Kidney epithelial cell (primary cell): ENCODE results near the gene ENHO. TPM values are rescaled to one million over a fixed set of nuclear protein-coding genes. Genes with fewer than 3 reads are reported as not detected.

ENCODE experiments used
- DNase-seq: peaks from one replicate; pipeline ENCODE4 v3.0.0-alpha.2; 2010; ENCODE audit warnings: low read depth
- H3K27me3 ChIP-seq: 2 replicates; pipeline ENCODE4 v1.6.0; 2011; ENCODE audit warnings: low read length; ENCODE audit not compliant: control insufficient read depth, insufficient read depth
- H3K36me3 ChIP-seq: 2 replicates; pipeline ENCODE4 v1.5.1; 2011; ENCODE audit warnings: low read length; ENCODE audit not compliant: control insufficient read depth, insufficient read depth
- H3K4me3 ChIP-seq: 2 replicates; pipeline ENCODE4 v1.5.1; 2011; ENCODE audit warnings: low read depth, mild to moderate bottlenecking, control low read depth, low read length
- total RNA-seq: library from RNA; depleted of rRNA; stranded (reverse); fragments of >200 nt; gene quantifications from 2 replicates; pipeline ENCODE4 v1.2.3, GENCODE V29; 2015
- TF ChIP-seq, protein P1 (sequence below): IDR thresholded peaks from 2 replicates; pipeline ENCODE4 v1.5.1; 2011; ENCODE audit warnings: mild to moderate bottlenecking, moderate library complexity, low read length, control low read depth, inconsistent platforms; ENCODE audit not compliant: insufficient read depth, poor library complexity, severe bottlenecking

The ENHO gene
- total RNA-seq, 1 donor from 2014 or later: 1.5 TPM

DNA sequence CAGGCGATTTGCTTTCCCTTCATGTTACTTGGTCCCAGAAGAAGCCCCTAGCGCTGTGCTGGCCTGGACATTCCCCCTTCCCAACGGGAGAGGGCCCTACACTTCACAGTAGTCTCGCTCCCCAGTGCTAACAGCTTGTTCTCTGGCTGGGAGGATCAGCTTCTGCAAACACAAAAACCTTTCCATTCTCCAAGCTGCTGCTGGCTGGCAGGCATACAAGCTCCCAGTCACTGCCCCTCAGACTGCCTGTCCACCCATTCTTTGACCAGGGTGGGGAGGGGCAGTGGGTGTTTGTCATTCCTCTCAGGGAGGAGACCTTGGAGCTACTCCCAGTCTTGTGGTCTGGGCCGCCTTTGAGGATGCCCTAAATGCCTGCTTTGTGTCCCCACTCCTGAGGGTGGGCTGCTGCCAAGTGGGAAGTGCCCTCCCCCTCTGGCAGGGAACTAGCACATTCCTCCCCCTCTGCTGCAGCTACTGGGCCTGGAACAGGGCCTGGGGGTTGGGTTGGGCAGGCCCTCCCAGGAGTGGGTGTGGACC, 20.8 kb downstream of the ENHO start:
- DNase-seq: no peak
- Histone ChIP-seq H3K36me3 (no peaks in the 10 kb centered on the region), H3K27me3 (peaks cover 27% of the 10 kb centered on the region), H3K4me3 (no peak overlapping the region)
- TF ChIP-seq, protein P1, sequence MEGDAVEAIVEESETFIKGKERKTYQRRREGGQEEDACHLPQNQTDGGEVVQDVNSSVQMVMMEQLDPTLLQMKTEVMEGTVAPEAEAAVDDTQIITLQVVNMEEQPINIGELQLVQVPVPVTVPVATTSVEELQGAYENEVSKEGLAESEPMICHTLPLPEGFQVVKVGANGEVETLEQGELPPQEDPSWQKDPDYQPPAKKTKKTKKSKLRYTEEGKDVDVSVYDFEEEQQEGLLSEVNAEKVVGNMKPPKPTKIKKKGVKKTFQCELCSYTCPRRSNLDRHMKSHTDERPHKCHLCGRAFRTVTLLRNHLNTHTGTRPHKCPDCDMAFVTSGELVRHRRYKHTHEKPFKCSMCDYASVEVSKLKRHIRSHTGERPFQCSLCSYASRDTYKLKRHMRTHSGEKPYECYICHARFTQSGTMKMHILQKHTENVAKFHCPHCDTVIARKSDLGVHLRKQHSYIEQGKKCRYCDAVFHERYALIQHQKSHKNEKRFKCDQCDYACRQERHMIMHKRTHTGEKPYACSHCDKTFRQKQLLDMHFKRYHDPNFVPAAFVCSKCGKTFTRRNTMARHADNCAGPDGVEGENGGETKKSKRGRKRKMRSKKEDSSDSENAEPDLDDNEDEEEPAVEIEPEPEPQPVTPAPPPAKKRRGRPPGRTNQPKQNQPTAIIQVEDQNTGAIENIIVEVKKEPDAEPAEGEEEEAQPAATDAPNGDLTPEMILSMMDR: no peak

DNA sequence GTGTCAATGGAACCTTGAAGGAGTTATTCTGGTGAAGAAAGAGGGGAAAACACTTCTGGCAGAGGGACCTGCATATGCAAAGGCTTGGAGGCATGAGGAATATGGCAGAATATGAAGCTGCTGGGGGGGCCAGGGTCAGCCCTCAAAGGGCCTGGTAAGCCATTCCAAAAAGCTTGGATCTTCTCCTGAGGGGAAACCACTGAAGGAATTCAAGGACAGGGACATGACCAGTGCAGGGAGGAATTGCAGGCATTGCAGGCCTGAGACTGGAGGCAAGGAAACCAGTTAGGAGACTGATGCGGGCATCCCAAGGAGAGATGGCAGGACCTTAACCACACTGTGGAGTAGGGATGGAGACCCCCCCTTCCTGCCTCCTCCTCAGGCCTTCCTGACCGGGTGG, 21.4 kb downstream of the ENHO start:
- TF ChIP-seq, protein P1: no peak
- Histone ChIP-seq H3K27me3 (peaks cover 23% of the 10 kb centered on the region), H3K4me3 (no peak overlapping the region), H3K36me3 (no peaks in the 10 kb centered on the region)
- no peak for DNase-seq

DNA sequence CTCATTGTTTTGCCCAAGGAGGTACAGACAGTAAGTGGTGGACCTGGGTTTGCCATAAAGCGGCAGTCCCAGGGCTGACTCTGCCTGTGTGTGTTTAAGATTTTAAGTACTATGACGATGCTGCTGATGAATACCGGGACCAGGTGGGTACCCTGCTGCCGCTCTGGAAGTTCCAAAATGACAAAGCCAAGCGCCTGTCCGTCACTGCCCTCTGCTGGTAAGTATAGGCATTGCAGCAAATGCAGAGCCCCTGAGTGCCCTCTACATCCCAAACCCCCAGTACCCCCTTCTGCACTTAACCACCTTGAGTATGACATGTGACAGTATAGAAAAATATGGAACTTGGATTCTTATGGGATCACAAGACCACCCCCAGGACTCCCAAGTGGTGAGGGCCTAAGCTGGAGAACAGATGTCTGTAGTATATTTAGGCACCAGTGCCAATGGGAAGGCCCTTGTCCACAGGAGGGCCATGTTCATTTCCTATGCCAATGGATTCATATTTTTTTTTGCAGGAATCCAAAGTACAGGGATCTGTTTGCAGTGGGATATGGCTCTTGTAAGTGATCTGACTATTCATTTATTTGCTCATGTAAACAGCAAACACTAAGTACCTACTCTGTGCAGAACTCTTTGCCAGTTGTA, 22.0 kb downstream of the ENHO start:
- Histone ChIP-seq H3K27me3 (peaks cover 19% of the 10 kb centered on the region), H3K4me3 (no peak overlapping the region), H3K36me3 (no peaks in the 10 kb centered on the region)
- TF ChIP-seq, protein P1: peak; percentile 98
- DNase-seq: no peak

DNA sequence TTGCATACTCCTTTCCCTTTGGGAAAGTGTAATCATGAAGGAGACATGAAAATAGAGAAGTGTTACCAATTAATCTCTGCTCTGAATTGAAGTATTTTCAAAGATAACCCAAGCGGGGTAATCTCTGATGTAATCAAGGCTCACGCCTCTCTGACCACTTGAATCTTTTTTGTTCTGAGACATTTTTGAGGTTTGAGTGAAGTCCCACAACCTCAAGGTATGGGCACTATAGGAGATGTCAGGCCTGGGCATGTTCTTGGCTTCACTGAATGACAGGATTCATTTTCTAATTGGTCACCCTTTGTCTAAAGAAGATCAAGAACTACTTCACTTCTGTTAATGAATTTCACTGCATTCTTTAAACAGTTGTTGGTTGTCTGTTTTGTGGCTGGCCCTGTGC, 23.7 kb downstream of the ENHO start:
- no peaks in the 10 kb centered on the region for H3K36me3 ChIP-seq
- TF ChIP-seq, protein P1: no peak
- peaks cover 15% of the 10 kb centered on the region for H3K27me3 ChIP-seq
- no peak for DNase-seq
- H3K4me3 ChIP-seq: no peak overlapping the region

DNA sequence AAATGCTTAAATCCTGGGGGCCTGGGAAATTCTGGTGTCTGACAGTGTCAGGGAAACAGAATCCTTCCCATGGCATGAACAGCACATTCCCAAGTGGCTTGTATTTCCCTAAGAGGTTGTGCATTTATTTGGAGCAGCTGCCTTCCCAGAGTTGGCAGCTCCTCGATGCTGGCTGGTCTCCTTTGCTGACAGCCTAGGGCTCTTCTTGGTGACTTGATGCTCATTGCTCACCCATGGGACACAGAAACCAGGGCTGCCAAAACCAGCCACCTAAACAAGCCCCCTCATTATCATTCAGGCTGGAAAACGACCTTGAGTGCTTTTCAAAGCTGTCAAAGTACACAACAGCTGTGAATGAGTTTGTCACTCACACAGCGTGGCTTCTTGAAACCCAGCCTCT, 24.2 kb downstream of the ENHO start:
- TF ChIP-seq, protein P1: no peak
- Histone ChIP-seq H3K4me3 (no peak overlapping the region), H3K36me3 (no peaks in the 10 kb centered on the region), H3K27me3 (peaks cover 12% of the 10 kb centered on the region)
- no peak for DNase-seq
